ENCODE data around the gene TRIM7.
"Not testable (repeated sequence)": the region's sequence is repeated elsewhere in the genome, so short reads cannot be mapped to it uniquely, and the experiment has no call there.

TRIM7 gene

GRCh38 chr5:181232593-181232992 lies 27.6 kb upstream of the TRIM7 start:
- no peak for DNase-seq

DNA sequence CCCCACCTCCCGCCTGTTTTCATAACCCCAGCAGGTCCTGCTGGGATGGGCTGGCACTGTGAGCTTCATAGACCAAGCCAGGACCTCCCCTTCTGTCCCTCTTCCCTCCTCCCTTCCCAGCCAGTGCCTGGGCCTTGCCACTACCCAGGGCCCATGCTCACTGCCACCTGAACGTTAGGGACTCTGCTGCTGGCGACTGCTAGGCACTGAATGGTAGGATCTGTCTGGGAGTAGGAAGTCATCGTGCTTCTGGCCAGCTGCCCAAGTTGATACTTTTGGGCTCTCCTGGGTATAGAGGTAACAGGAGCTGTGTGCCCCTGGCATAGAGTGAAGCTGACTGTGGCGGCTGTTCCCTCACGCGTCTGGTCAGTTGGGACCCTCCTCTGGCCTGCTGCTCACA lies 26.4 kb upstream of the TRIM7 start:
- no peak for DNase-seq

GRCh38 chr5:181230551-181230950 lies 25.6 kb upstream of the TRIM7 start:
- DNase-seq, result no peak

- DNase-seq, result no peak
These were observed 25.0 kb upstream of the TRIM7 start for GRCh38 chr5:181229996-181230395.

GRCh38 chr5:181224390-181225229 lies 19.6 kb upstream of the TRIM7 start:
- no peak for DNase-seq

DNA sequence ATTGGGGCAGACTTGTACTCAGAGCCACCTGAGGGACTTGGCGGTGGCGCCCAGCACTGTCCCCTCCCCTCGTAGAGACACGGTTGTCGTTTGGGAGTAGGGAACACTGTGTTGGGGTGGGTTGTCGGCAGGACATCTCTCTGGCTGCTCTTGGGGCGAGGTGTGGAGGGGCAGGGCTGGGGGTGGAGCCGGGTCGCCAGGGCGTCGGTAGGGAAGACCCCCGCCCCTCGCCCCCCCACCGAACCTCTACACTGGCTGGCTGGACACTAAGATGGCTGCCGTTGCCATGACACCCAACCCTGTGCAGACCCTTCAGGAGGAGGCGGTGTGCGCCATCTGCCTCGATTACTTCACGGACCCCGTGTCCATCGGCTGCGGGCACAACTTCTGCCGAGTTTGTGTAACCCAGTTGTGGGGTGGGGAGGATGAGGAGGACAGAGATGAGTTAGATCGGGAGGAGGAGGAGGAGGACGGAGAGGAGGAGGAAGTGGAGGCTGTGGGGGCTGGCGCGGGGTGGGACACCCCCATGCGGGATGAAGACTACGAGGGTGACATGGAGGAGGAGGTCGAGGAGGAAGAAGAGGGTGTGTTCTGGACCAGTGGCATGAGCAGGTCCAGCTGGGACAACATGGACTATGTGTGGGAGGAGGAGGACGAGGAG lies 18.9 kb upstream of the TRIM7 start:
- peak; percentile 25 to 61 for DNase-seq

DNA sequence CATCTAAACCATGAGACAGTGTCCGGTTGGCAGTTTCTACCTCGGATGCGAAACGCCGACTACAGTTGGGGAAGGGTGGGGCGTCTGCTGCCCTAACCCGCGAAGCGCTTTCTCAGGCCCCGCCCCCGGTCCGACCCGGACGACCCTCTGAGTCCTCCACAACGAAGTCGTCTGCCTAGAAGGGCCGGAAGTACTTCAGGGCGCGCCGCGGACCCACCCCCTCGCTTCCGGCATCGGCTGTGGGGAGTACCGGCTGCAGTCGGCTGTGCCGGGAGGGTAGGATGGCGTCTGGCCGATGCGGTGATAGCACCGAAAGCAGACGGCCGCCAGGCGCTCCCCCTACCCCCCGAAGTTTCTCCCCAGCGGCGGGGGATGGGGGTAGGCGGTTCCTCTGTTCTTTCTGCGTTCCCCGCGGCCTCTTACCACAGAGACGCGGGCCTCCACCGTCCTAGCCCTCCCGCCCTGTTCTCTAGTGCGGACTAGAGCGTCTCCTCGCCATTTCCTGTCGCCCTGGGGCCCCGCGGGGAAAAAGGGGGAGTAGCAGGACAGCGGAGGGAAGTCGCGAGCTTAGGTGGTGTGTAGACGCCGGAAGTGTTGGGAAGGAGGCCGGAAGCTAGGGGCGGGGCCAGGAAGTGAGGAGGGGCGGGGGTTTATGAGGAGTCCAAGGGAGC lies 18.2 kb upstream of the TRIM7 start, which contains the start of gene TRIM41:
TSS of gene TRIM41 (plus strand) at position 224 of the 671 bp plus-strand sequence. CDS start 719 bp downstream, outside the sequence.
- DNase-seq, result peak; percentile 94 to 98

- no peak for DNase-seq
These were observed 17.6 kb upstream of the TRIM7 start for GRCh38 chr5:181222630-181223057.

DNA sequence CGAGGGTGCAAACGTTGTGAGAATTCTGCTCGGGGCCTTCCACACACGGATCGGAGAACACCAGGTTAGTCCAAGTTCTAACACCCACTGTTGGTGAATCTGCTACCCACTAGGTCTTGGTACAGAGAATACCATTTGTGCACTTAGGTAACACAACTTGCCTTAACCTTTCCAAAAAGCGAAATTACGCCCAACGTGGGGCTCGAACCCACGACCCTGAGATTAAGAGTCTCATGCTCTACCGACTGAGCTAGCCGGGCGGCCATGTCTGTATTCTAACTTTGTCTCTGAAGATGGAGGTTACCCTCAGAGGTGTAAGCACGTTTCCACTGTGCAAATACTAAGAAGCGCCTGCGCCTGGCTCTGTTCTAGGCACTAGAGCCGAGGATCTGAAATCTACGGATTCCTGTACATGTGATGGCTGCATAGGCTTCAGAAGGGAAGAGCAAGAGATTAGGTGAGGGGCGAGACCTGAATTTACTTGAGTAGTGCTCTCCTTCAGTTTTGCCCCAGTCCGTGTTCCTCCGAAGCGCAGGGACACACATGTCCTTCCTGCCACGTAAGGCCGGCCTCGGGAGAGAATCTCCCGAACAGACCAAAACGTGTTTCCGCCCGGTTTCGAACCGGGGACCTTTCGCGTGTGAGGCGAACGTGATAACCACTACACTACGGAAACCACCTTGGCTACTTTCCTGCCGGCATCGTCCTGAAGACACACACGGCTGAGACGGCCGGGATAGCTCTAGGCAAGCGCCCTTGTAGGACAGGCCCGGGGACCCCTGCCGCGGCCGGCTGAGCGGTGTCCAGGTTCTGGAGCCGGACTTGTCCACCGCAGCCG lies 17.0 kb upstream of the TRIM7 start:
- peak; percentile 91 to 97 for DNase-seq

GRCh38 chr5:181221105-181221791 lies 16.3 kb upstream of the TRIM7 start:
- DNase-seq, result peak; percentile 44 to 53

DNA sequence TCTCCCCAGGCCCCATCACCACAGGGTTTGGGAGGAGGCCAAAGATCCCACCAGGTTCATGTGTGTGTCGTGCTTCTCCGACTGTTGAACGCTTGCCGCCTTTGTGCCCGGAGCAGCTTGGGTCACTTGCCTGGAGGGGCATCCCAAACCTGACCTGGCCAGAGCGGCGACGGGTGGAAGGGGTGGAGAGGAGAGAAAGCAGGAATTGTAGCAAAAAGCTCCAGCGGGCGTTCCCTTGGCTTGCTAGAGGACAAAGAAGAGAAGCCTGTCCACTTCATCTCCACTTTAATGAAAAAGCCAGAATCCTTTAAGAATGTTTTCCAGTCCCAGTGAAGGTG lies 15.2 kb upstream of the TRIM7 start:
- DNase-seq, result no peak

GRCh38 chr5:181219262-181220177 lies 14.5 kb upstream of the TRIM7 start:
- DNase-seq, result no peak

- DNase-seq, result no peak
These were observed 13.8 kb upstream of the TRIM7 start for GRCh38 chr5:181218795-181219124.

- DNase-seq, result no peak
These were observed 12.7 kb upstream of the TRIM7 start for GRCh38 chr5:181217803-181218062.

DNA sequence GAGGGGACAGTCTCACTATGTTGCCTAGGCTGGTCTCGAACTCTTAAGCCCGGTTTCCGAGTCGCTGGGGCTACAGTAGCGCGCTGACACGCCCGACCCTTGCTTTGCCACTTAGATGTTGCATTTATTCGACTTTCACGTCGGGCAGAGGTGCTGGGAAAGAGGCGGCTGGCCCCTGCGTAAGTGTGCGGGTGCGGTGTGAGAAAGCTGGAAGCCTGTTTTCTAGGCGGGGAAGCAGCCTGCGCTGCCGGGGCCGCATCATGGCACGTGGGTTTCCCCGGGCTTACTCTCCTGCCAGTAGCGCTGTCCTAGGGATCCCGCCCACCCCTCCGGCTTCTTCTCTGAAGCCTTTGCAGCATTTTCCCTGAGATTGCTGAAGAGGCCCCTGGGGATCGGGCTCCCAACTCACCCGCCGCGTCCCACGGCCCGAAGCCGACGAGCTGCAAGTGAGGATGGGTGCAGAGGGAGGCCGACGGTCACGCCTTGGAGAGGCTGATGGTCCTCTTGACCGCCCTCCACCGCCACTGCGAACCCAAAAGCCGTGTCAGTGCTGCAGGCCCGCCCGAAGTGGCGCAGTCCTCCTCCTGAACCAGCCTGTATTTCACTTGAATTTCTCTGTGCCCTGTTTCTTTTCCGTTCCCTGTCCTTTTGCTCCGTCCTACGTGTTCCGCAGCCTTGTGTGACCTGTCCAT lies 12.3 kb upstream of the TRIM7 start:
- DNase-seq, result peak; percentile 58 to 62

GRCh38 chr5:181215997-181216989 lies 11.3 kb upstream of the TRIM7 start:
- no peak for DNase-seq

- DNase-seq, result not testable (repeated sequence)
These were observed 9.3 kb upstream of the TRIM7 start for GRCh38 chr5:181214249-181214648.

DNA sequence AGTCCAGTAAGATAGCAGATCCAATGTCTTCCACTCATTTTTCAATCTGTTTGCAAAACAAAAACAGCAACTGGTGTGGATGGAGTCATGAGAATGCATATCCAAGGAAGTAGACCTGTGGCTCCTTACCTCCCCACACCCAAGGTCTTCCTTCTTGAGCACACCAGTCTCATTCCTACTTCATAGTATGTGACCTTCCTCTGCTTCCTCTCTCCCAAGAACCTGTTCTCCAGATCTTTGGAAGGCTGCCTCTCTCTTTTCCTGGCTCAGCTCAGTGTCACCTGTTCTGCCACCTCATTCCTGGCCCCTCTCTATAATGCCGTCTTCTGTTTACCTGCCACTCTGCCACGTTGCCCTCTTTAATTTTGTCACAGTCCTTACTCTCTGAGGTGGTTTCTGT lies 7.9 kb upstream of the TRIM7 start:
- DNase-seq, result no peak

DNA sequence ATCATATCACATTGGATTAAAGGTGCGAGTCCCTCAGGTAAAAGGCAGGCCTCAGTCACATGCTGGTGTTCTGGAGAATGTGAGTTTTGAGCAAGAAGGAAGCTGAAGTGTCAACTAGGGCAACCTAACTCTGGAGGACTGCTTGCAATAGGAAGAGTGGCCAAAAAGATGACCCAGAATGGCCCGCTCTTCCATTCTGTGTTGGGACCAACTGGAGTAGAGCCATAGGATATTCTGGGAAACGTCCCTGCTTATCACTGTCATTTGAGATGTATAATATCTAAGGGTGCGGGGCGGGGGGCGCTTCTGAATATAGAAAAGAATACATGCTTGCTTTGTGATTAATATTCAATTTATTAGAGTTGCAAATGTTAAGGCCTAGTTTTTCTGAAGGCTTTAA lies 7.1 kb upstream of the TRIM7 start:
- DNase-seq, result no peak

GRCh38 chr5:181211208-181211607 lies 6.2 kb upstream of the TRIM7 start:
- no peak for DNase-seq
